A549 (cell line): ENCODE measurements around the gene TMPRSS9. TPM values are rescaled to one million over a fixed set of nuclear protein-coding genes. Genes with fewer than 3 reads are reported as not detected.
A peak's percentile ranks its signal among the peaks of the same experiment; 100 is the strongest.

ENCODE experiments used
- ATAC-seq, 2 experiments: fragments of 200-7000 bp in 1 of 2; fragments of >200 bp in 1 of 2; cut with Nextera tagmentation in 1 of 2; cut with Tn5 transposase in 1 of 2; 3 replicates each; pipeline versions ENCODE4 v1.8.0 to v1.9.1; 2018 to 2020; ENCODE audit warnings: mild to moderate bottlenecking in 1 of 2, moderate library complexity in 1 of 2
- CTCF ChIA-PET: fragments of 300-600 bp; sonication (Branson Sonifier 250); formaldehyde crosslinking; extraction: SDS; loops from one replicate; lab custom pipeline; 2021; ENCODE audit warnings: antibody characterized with exemption, inconsistent platforms; lab: Yijun Ruan, JAX
- POLR2A ChIA-PET: fragments of 350-600 bp; formaldehyde crosslinking; extraction: SDS; loops from one replicate; lab custom pipeline; 2021; ENCODE audit warnings: antibody characterized with exemption, inconsistent platforms; lab: Yijun Ruan, JAX
- DNase-seq, 2 experiments: peaks; one replicate each; pipeline versions ENCODE4 v3.0.0 to v3.0.0-alpha.2; 2011 to 2016; ENCODE audit warnings: low read depth in 1 of 2, low spot score in 1 of 2
- FAIRE-seq: peaks from 2 replicates; lab custom pipeline; 2011; peaks lifted over from hg19 to GRCh38; lab: Jason Lieb, UNC
- H3K27ac ChIP-seq, 2 experiments: fragments of >200 bp; sonication (Bioruptor Twin); formaldehyde crosslinking; 3 replicates each; pipeline ENCODE4 v1.5.1; 2016 to 2017
- H3K4me1 ChIP-seq: fragments of >200 bp; sonication (Bioruptor Twin); formaldehyde crosslinking; 3 replicates; pipeline ENCODE4 v1.6.1; 2016
- H3K4me2 ChIP-seq: fragments of >200 bp; sonication (Bioruptor Twin); formaldehyde crosslinking; 3 replicates; pipeline ENCODE4 v1.6.1; 2016
- H3K4me3 ChIP-seq: fragments of >200 bp; sonication (Bioruptor Twin); formaldehyde crosslinking; 3 replicates; pipeline ENCODE4 v1.5.1; 2016
- H3K9me3 ChIP-seq: fragments of >200 bp; sonication (Bioruptor Twin); formaldehyde crosslinking; 3 replicates; pipeline ENCODE4 v1.6.1; 2016
- BCL3 ChIP-seq: fragments of >200 bp; sonication (Bioruptor Twin); formaldehyde crosslinking; IDR thresholded peaks from 3 replicates; pipeline ENCODE4 v1.6.1; 2016
- BHLHE40 ChIP-seq: IDR thresholded peaks from 2 replicates; pipeline ENCODE4 v1.6.1; 2012; ENCODE audit warnings: low read depth, low read length, inconsistent platforms
- CBX8 ChIP-seq: fragments of 200-600 bp; sonication (generic); IDR thresholded peaks from 2 replicates; pipeline ENCODE4 v1.6.1; 2016
- CEBPB ChIP-seq, 2 experiments: fragments of >200 bp in 1 of 2; sonication (Bioruptor Twin) in 1 of 2; formaldehyde crosslinking in 1 of 2; IDR thresholded peaks; 2 replicates each; pipeline ENCODE4 v1.6.1; 2012 to 2016
- CHD2 ChIP-seq: fragments of 150-350 bp; IDR thresholded peaks from 2 replicates; pipeline ENCODE4 v1.6.1; 2014; ENCODE audit warnings: low read length; ENCODE audit not compliant: partially characterized antibody
- EP300 ChIP-seq, 2 experiments: fragments of >200 bp; sonication (Bioruptor Twin); formaldehyde crosslinking; IDR thresholded peaks; 2 replicates in 1 of 2; 3 replicates in 1 of 2; pipeline ENCODE4 v1.6.1; 2016 to 2017
- ESRRA ChIP-seq: fragments of 150-350 bp; IDR thresholded peaks from 2 replicates; pipeline ENCODE4 v1.6.1; 2014; ENCODE audit warnings: mild to moderate bottlenecking, low read length, borderline replicate concordance
- HDAC2 ChIP-seq: fragments of 200-600 bp; sonication (generic); IDR thresholded peaks from 2 replicates; pipeline ENCODE4 v1.6.1; 2016
- KDM5A ChIP-seq: fragments of 200-600 bp; sonication (generic); IDR thresholded peaks from 2 replicates; pipeline ENCODE4 v1.6.1; 2016; ENCODE audit warnings: antibody characterized with exemption, mild to moderate bottlenecking
- MAFK ChIP-seq: fragments of 450-650 bp; IDR thresholded peaks from 2 replicates; pipeline ENCODE4 v1.6.1; 2014; ENCODE audit not compliant: partially characterized antibody
- MAZ ChIP-seq: fragments of 150-350 bp; IDR thresholded peaks from 2 replicates; pipeline ENCODE4 v1.6.1; 2014; ENCODE audit warnings: antibody characterized with exemption, low read depth, low read length, borderline replicate concordance
- NFE2L2 ChIP-seq: fragments of 150-350 bp; conservative IDR thresholded peaks from 2 replicates; pipeline ENCODE4 v1.6.1; 2014; ENCODE audit warnings: low read length
- NPAS2 ChIP-seq: fragments of 250-450 bp; sonication (Bioruptor Pico); IDR thresholded peaks from 2 replicates; pipeline ENCODE4 v1.8.0; 2022; ENCODE audit warnings: mild to moderate bottlenecking, moderate library complexity, borderline replicate concordance
- RCOR1 ChIP-seq: fragments of 150-350 bp; IDR thresholded peaks from 2 replicates; pipeline ENCODE4 v1.6.1; 2014; ENCODE audit warnings: antibody characterized with exemption, low read length, low read depth
- REST ChIP-seq: fragments of 200-600 bp; sonication (generic); IDR thresholded peaks from 2 replicates; pipeline ENCODE4 v1.6.1; 2016; ENCODE audit warnings: antibody characterized with exemption, mild to moderate bottlenecking, moderate library complexity
- SMC3 ChIP-seq: fragments of >200 bp; sonication (Bioruptor Twin); formaldehyde crosslinking; IDR thresholded peaks from 3 replicates; pipeline ENCODE4 v1.6.1; 2018; ENCODE audit warnings: inconsistent platforms
- SREBF2 ChIP-seq: fragments of 450-650 bp; IDR thresholded peaks from 2 replicates; pipeline ENCODE4 v1.6.1; 2014; ENCODE audit warnings: mild to moderate bottlenecking, moderate library complexity
- TFCP2L1 ChIP-seq: fragments of 250-450 bp; sonication (Bioruptor Pico); IDR thresholded peaks from 2 replicates; pipeline ENCODE4 v1.5.0; 2021; ENCODE audit warnings: mild to moderate bottlenecking
- TP53 ChIP-seq: fragments of 250-450 bp; sonication (Bioruptor Pico); IDR thresholded peaks from 2 replicates; pipeline ENCODE4 v1.5.0; 2021; ENCODE audit warnings: mild to moderate bottlenecking, moderate library complexity
- USF2 ChIP-seq: fragments of 450-650 bp; IDR thresholded peaks from 2 replicates; pipeline ENCODE4 v1.6.1; 2014; ENCODE audit warnings: antibody characterized with exemption
- ZFP36 ChIP-seq: fragments of 450-650 bp; IDR thresholded peaks from 2 replicates; pipeline ENCODE4 v1.6.1; 2014; ENCODE audit warnings: borderline replicate concordance; ENCODE audit not compliant: partially characterized antibody
- ZSCAN20 ChIP-seq: fragments of 250-450 bp; sonication (Bioruptor Pico); IDR thresholded peaks from 2 replicates; pipeline ENCODE4 v1.8.0; 2022; ENCODE audit warnings: mild to moderate bottlenecking, moderate library complexity
- WGBS: methylation state at CpG from one replicate; pipeline ENCODE4 v1.1.6; 2017; ENCODE audit errors: missing lambda C conversion rate; 5-methylcytosine and 5-hydroxymethylcytosine counted together
- polyA plus RNA-seq, 4 experiments: library from polyadenylated mRNA; depleted of rRNA in 3 of 4; stranded (reverse); fragments of >200 nt; fragmentation: RNase III in 1 of 4; extraction: RNeasy Plus Mini Kit Qiagen cat#74134 plus additional on column Dnase treatment in 1 of 4; gene quantifications; 2 replicates in 3 of 4; 3 replicates in 1 of 4; pipeline ENCODE4 v1.2.3, GENCODE V29; 2011 to 2017

The TMPRSS9 gene
- polyA plus RNA-seq, 2 of the 4 experiments (the other 2 are of a cell fraction) = 0.01 TPM; not detected in 1

- ChIA-PET CTCF (interaction anchor here (1.1 kb wide), 1 partner anchor 32 kb away, joined by 3 read pairs; no protein-coding TSS in a partner anchor), POLR2A (no interaction called here)
- no peak overlapping the region for H3K27ac ChIP-seq
- H3K4me2 ChIP-seq = no peak overlapping the region
- no peaks in the 10 kb centered on the region for H3K9me3 ChIP-seq
- no peak for FAIRE-seq
- WGBS = 21% methylated on average over 26 of the region's 28 CpGs
- no peak overlapping the region for H3K4me3 ChIP-seq
- no peak for DNase-seq
- ATAC-seq = no peak
- H3K4me1 ChIP-seq = 0 out of 3 replicates have a peak, but pooled peaks cover 4% of the 10 kb centered on the region
- TF ChIP-seq BHLHE40 (no peak), SREBF2 (no peak), KDM5A (no peak), USF2 (no peak), EP300 (IDR thresholded peaks at IDR 0.05) (no peak), REST (no peak), ZFP36 (peak; percentile 29), ESRRA (no peak)
These were observed 1.4 kb upstream of the TMPRSS9 start for GRCh38 chr19:2358548-2359173.

GRCh38 chr19:2360833-2361232, 768 bp downstream of the TMPRSS9 start:
- no peak overlapping the region for H3K27ac ChIP-seq
- TF ChIP-seq MAZ (no peak), NPAS2 (CRISPR knock-in tag) (no peak)
- no peak overlapping the region for H3K4me3 ChIP-seq
- DNase-seq (no peak), ATAC-seq (peak in 1 of 2 experiments; percentile 56; a peak in 4 of 6 replicates), FAIRE-seq (no peak)
- H3K9me3 ChIP-seq = no peaks in the 10 kb centered on the region
- ChIA-PET CTCF (no interaction called here), POLR2A (no interaction called here)
- H3K4me2 ChIP-seq = no peak overlapping the region
- 0 out of 3 replicates have a peak, but pooled peaks cover 4% of the 10 kb centered on the region for H3K4me1 ChIP-seq
- 26% methylated on average over 9 of the region's 11 CpGs for WGBS

- POLR2A ChIA-PET = no interaction called here
- FAIRE-seq = no peak
- WGBS = 30% methylated on average over 3 of the region's 24 CpGs
These were observed 1.4 kb downstream of the TMPRSS9 start for GRCh38 chr19:2361246-2362045.

More at GRCh38 chr19:2361246-2362045, 1.4 kb downstream of the TMPRSS9 start:
- DNase-seq (no peak), ATAC-seq (no peak)
- CTCF ChIA-PET = no interaction called here
- TF ChIP-seq BCL3 (no peak), USF2 (no peak), SMC3 (no peak), ZSCAN20 (CRISPR knock-in tag) (no peak), CBX8 (no peak), CHD2 (no peak), BHLHE40 (no peak), HDAC2 (no peak), RCOR1 (no peak), NFE2L2 (no peak), TP53 (CRISPR knock-in tag) (no peak), TFCP2L1 (CRISPR knock-in tag) (no peak), CEBPB (IDR thresholded peaks at IDR 0.05) (no peak), MAFK (no peak)
- TF ChIP-seq, all 56 proteins: peak for 0
- Histone ChIP-seq H3K4me1 (0 out of 3 replicates have a peak, but pooled peaks cover 4% of the 10 kb centered on the region), H3K27ac (no peak overlapping the region), H3K9me3 (no peaks in the 10 kb centered on the region), H3K4me3 (no peak overlapping the region), H3K4me2 (peak overlapping the region; percentile 54)
